Measurements from ENCODE around the gene ATG10. TPM values are rescaled to one million over a fixed set of nuclear protein-coding genes. Genes with fewer than 3 reads are reported as not detected.

ATG10 gene
- total and polyA plus RNA-seq, 2 of the 13 experiments (the other 11 are each of a cell fraction or from before 2014, with no cell fraction given): 2.0 to 5.7 TPM

- Histone ChIP-seq H3K27ac (ENCODE audit: extremely low read length, insufficient read depth, low read length) (no peak overlapping the region), H3K4me3 (replicated peaks in 1 of 3; ENCODE audit: insufficient read depth in 1 of 3, low read depth in 2 of 3, low read length in 3 of 3) (no peak overlapping the region), H3K9ac (ENCODE audit: insufficient read depth, low read depth, low read length) (no peak overlapping the region), H3K9me3 (ENCODE audit: low read length) (no peaks in the 10 kb centered on the region), H3K4me2 (ENCODE audit: low read depth, low read length) (no peak overlapping the region), H2AFZ (ENCODE audit: low read length) (no peak overlapping the region), H3K36me3 (replicated peaks in 1 of 2; ENCODE audit: control insufficient read depth in 1 of 2, insufficient read depth in 2 of 2, low read length in 2 of 2) (no peaks in the 10 kb centered on the region), H3K79me2 (ENCODE audit: insufficient read depth, low read length) (no peaks in the 10 kb centered on the region), H3K27me3 (ENCODE audit: control insufficient read depth in 1 of 2, insufficient read depth in 2 of 2, low read length in 2 of 2) (no peaks in the 10 kb centered on the region), H3K4me1 (ENCODE audit: insufficient read depth, low read length) (no peaks in the 10 kb centered on the region), H4K20me1 (ENCODE audit: insufficient read depth, low read length) (no peaks in the 10 kb centered on the region)
- ChIA-PET POLR2A (no interaction called here), CTCF (ENCODE audit: low intra/inter-chr PET ratio, low total read pairs) (no interaction called here)
- DNase-seq (ENCODE audit: low spot score) (no peak), FAIRE-seq (no peak), ATAC-seq (no peak)
- in situ Hi-C loops (cut with HindIII; ENCODE audit: extremely low pct_ligation_motif_present, low pct_unique_long_range_greater_than_20kb): no loop called here
- intact Hi-C loops (cut with micrococcal nuclease; ENCODE audit: unreplicated experiment): no loop called here
- BruUV-seq (replicated peaks): no TSS peak
- WGBS (ENCODE audit: low lambda C conversion rate): 95% methylated on average over 1 of the region's 1 CpG
- TF ChIP-seq ELF1 (CRISPR knock-in tag; IDR thresholded peaks at IDR 0.05): no peak
- no peak for TF ChIP-seq ZNF337 (CRISPR knock-in tag; IDR thresholded peaks at IDR 0.05; ENCODE audit: borderline replicate concordance, low read depth)
- TF ChIP-seq EEA1 (CRISPR knock-in tag; IDR thresholded peaks at IDR 0.05; ENCODE audit: borderline replicate concordance): no peak
- TF ChIP-seq ZBTB3 (CRISPR knock-in tag; IDR thresholded peaks at IDR 0.05; ENCODE audit: borderline replicate concordance, low read depth): no peak
- TF ChIP-seq HMGXB3 (CRISPR knock-in tag; IDR thresholded peaks at IDR 0.05; ENCODE audit: borderline replicate concordance): no peak
- no peak for TF ChIP-seq ZBED4 (CRISPR knock-in tag; IDR thresholded peaks at IDR 0.05; ENCODE audit: borderline replicate concordance)
- TF ChIP-seq ZNF335 (CRISPR knock-in tag; IDR thresholded peaks at IDR 0.05): no peak
- TF ChIP-seq GLMP (CRISPR knock-in tag; IDR thresholded peaks at IDR 0.05; ENCODE audit: borderline replicate concordance): no peak
- no peak for TF ChIP-seq GATAD1 (CRISPR knock-in tag; IDR thresholded peaks at IDR 0.05)
- TF ChIP-seq ZSCAN12 (CRISPR knock-in tag; IDR thresholded peaks at IDR 0.05): no peak
- TF ChIP-seq ATF7-NPFF (CRISPR knock-in tag; IDR thresholded peaks at IDR 0.05; ENCODE audit: low read depth): no peak
- no peak for TF ChIP-seq PRDM15 (CRISPR knock-in tag; IDR thresholded peaks at IDR 0.05)
Measured at GRCh38 chr5:82183828-82184227, 212.0 kb downstream of the ATG10 start.
